ENCODE measurements around the gene LRP1. TPM values are rescaled to one million over a fixed set of nuclear protein-coding genes. Genes with fewer than 3 reads are reported as not detected.

LRP1 gene
- total and polyA plus RNA-seq, 2 of the 4 experiments (the other 2 are of a cell fraction) = 73.1 to 142 TPM

- no peak for ATAC-seq (ENCODE audit: low read depth)
- no peak overlapping the region for H3K23ac ChIP-seq (ENCODE audit: low read depth, low read length)
These were observed 48.6 kb downstream of the LRP1 start for GRCh38 chr12:57176846-57177245.

More at GRCh38 chr12:57176846-57177245, 48.6 kb downstream of the LRP1 start:
- Histone ChIP-seq H2AK5ac (ENCODE audit: low read depth, low read length) (no peak overlapping the region), H3K4me2 (ENCODE audit: low read depth, low read length) (no peak overlapping the region), H3K56ac (ENCODE audit: extremely low read depth, insufficient read depth, low read length) (no peak overlapping the region), H3K4me3 (ENCODE audit: insufficient read depth, low read depth, low read length) (no peak overlapping the region), H3K79me1 (ENCODE audit: low read depth in 1 of 2, low read length in 2 of 2) (peaks cover 8 to 49% of the 10 kb centered on the region in 2 experiments; a peak in 3 of 4 replicates), H3K4ac (ENCODE audit: low read depth, low read length) (no peak overlapping the region), H3K27me3 (ENCODE audit: control insufficient read depth, insufficient read depth, low read length) (no peaks in the 10 kb centered on the region), H2BK20ac (ENCODE audit: low read depth, low read length) (no peak overlapping the region), H2AFZ (replicated peaks; ENCODE audit: low read length, poor library complexity) (no peak overlapping the region), H4K91ac (ENCODE audit: insufficient read depth, low read depth, low read length) (no peak overlapping the region), H4K20me1 (ENCODE audit: insufficient read depth, low read length) (peaks cover 33% of the 10 kb centered on the region), H3K27ac (ENCODE audit: insufficient read depth, low read length) (no peak overlapping the region), H2AK9ac (replicated peaks; ENCODE audit: low read depth, low read length, poor library complexity) (no peak overlapping the region), H2BK15ac (ENCODE audit: low read depth, low read length) (no peak overlapping the region), H3K36me3 (ENCODE audit: control insufficient read depth, insufficient read depth, low read length) (peaks cover 93% of the 10 kb centered on the region), H2BK120ac (ENCODE audit: low read depth, low read length) (no peak overlapping the region), H2BK5ac (ENCODE audit: low read depth, low read length, poor library complexity, severe bottlenecking) (no peak overlapping the region), H3K9me1 (ENCODE audit: insufficient read depth, low read length) (no peaks in the 10 kb centered on the region), H3K18ac (ENCODE audit: low read depth, low read length) (no peak overlapping the region), H3K9ac (ENCODE audit: low read depth, low read length) (no peak overlapping the region), H3K9me3 (ENCODE audit: control insufficient read depth, insufficient read depth, low read length) (no peaks in the 10 kb centered on the region), H4K5ac (ENCODE audit: low read depth, low read length) (no peak overlapping the region), H3K4me1 (ENCODE audit: control insufficient read depth, insufficient read depth, low read length) (no peaks in the 10 kb centered on the region), H4K8ac (ENCODE audit: low read depth in 2 of 2, low read length in 2 of 2) (no peak overlapping the region), H3K14ac (replicated peaks; ENCODE audit: low read depth, low read length) (no peak overlapping the region)
- dilution Hi-C loops (cut with HindIII; ENCODE audit: low sequenced_read_pairs, unreplicated experiment) = no loop called here
- WGBS, 2 experiments (ENCODE audit: extremely low coverage in 2 of 2, insufficient read length in 1 of 2) = 100% methylated on average over 1 of the region's 9 CpGs; no CpG with 5 or more reads in 1 of the 2 experiments
- in situ Hi-C loops (cut with MboI; ENCODE audit: low sequenced_read_pairs) = loop anchor here (5.0 kb wide), 2 partner anchors 55 to 110 kb away; no protein-coding TSS in a partner anchor
- ChIA-PET POLR2A (ENCODE audit: unreplicated experiment) (no interaction called here), CTCF (no interaction called here)
- BruUV-seq (replicated peaks) = no TSS peak
- no peak for TF ChIP-seq NFE2L2 (IDR thresholded peaks at IDR 0.05; ENCODE audit: low read depth, low read length)
- no peak for TF ChIP-seq USF2 (IDR thresholded peaks at IDR 0.05; ENCODE audit: low read depth, low read length)
- no peak for TF ChIP-seq ELK1 (IDR thresholded peaks at IDR 0.05; ENCODE audit: borderline replicate concordance, low read depth, low read length)
- TF ChIP-seq RCOR1 (IDR thresholded peaks at IDR 0.05; ENCODE audit: insufficient replicate concordance, low read length) = no peak
- TF ChIP-seq RAD21 (IDR thresholded peaks at IDR 0.05; ENCODE audit: low read length) = no peak
- no peak for DNase-seq
- intact Hi-C loops (cut with micrococcal nuclease) = no loop called here

Data from IMR-90 (cell line).